ENCODE data around the gene GRB7. TPM values are rescaled to one million over a fixed set of nuclear protein-coding genes. Genes with fewer than 3 reads are reported as not detected.

GRB7 gene
- total RNA-seq, 1 donor from 2014 or later: 31.8 TPM

GRCh38 chr17:39735882-39736281 lies 1.9 kb upstream of the GRB7 start:
- Mint-ChIP-seq H3K9me3 (no peaks in the 10 kb centered on the region), H3K27ac (peak overlapping the region; percentile 85), H3K4me1 (ENCODE audit: unreplicated experiment) (peaks cover 23% of the 10 kb centered on the region), H3K4me3 (peak overlapping the region; percentile 76), H3K36me3 (no peaks in the 10 kb centered on the region), H3K27me3 (peaks cover 38% of the 10 kb centered on the region)
- TF ChIP-seq CTCF (conservative IDR thresholded peaks at IDR 0.05): no peak
- DNase-seq (ENCODE audit: extremely low spot score, unreplicated experiment): no peak

GRCh38 chr17:39736319-39737165 lies 1.2 kb upstream of the GRB7 start:
- no peak for TF ChIP-seq CTCF (conservative IDR thresholded peaks at IDR 0.05)
- no peak for DNase-seq (ENCODE audit: extremely low spot score, unreplicated experiment)
- H3K4me1 Mint-ChIP-seq (ENCODE audit: unreplicated experiment): peaks cover 26% of the 10 kb centered on the region
- H3K27ac Mint-ChIP-seq: peak overlapping the region; percentile 85
- H3K27me3 Mint-ChIP-seq: peaks cover 40% of the 10 kb centered on the region
- H3K4me3 Mint-ChIP-seq: peak overlapping the region; percentile 76
- no peaks in the 10 kb centered on the region for H3K9me3 Mint-ChIP-seq
- H3K36me3 Mint-ChIP-seq: no peaks in the 10 kb centered on the region

GRCh38 chr17:39737206-39737759 lies 455 bp upstream of the GRB7 start:
- peak overlapping the region; percentile 85 for H3K27ac Mint-ChIP-seq
- no peaks in the 10 kb centered on the region for H3K36me3 Mint-ChIP-seq
- H3K4me3 Mint-ChIP-seq: peak overlapping the region; percentile 87
- no peak for DNase-seq (ENCODE audit: extremely low spot score, unreplicated experiment)
- no peak for TF ChIP-seq CTCF (conservative IDR thresholded peaks at IDR 0.05)
- H3K27me3 Mint-ChIP-seq: peaks cover 40% of the 10 kb centered on the region
- H3K9me3 Mint-ChIP-seq: no peaks in the 10 kb centered on the region
- peaks cover 26% of the 10 kb centered on the region for H3K4me1 Mint-ChIP-seq (ENCODE audit: unreplicated experiment)

- H3K36me3 Mint-ChIP-seq: no peaks in the 10 kb centered on the region
- H3K4me1 Mint-ChIP-seq (ENCODE audit: unreplicated experiment): peaks cover 26% of the 10 kb centered on the region
- H3K4me3 Mint-ChIP-seq: peak overlapping the region; percentile 97
- H3K27ac Mint-ChIP-seq: peak overlapping the region; percentile 98
- no peak for TF ChIP-seq CTCF (conservative IDR thresholded peaks at IDR 0.05)
- peaks cover 40% of the 10 kb centered on the region for H3K27me3 Mint-ChIP-seq
- no peaks in the 10 kb centered on the region for H3K9me3 Mint-ChIP-seq
- DNase-seq (ENCODE audit: extremely low spot score, unreplicated experiment): no peak
These were observed 797 bp downstream of the GRB7 start for GRCh38 chr17:39738568-39738901.

- Mint-ChIP-seq H3K27ac (peak overlapping the region; percentile 98), H3K27me3 (peaks cover 40% of the 10 kb centered on the region), H3K4me3 (peak overlapping the region; percentile 97), H3K9me3 (no peaks in the 10 kb centered on the region), H3K36me3 (no peaks in the 10 kb centered on the region), H3K4me1 (ENCODE audit: unreplicated experiment) (peaks cover 26% of the 10 kb centered on the region)
- no peak for TF ChIP-seq CTCF (conservative IDR thresholded peaks at IDR 0.05)
- no peak for DNase-seq (ENCODE audit: extremely low spot score, unreplicated experiment)
These were observed 1.5 kb downstream of the GRB7 start for GRCh38 chr17:39738983-39739884.

Measured in type B pancreatic cell (in vitro differentiated cells).